HFF-Myc (cell line): ENCODE data around the gene NME7.

Source experiments
- DNase-seq: peaks from one replicate; pipeline ENCODE4 v3.0.0-alpha.2; 2011; ENCODE audit warnings: low read depth; ENCODE audit errors: extremely low read depth
- H3K4me3 ChIP-seq: replicated peaks from 2 replicates; pipeline ENCODE4 v1.5.1; 2011; ENCODE audit warnings: low read depth, mild to moderate bottlenecking, control low read depth, low read length
- CTCF ChIP-seq: IDR thresholded peaks from 2 replicates; pipeline ENCODE4 v1.5.1; 2012; ENCODE audit warnings: mild to moderate bottlenecking, low read depth, low read length, control low read depth; ENCODE audit errors: missing control alignments

The NME7 gene

GRCh38 chr1:169151338-169151837, 216.2 kb downstream of the NME7 start:
- TF ChIP-seq CTCF = no peak
- no peak for DNase-seq
- no peak overlapping the region for H3K4me3 ChIP-seq

- TF ChIP-seq CTCF = no peak
- no peak overlapping the region for H3K4me3 ChIP-seq
- no peak for DNase-seq
Measured at GRCh38 chr1:169150641-169151337, 216.8 kb downstream of the NME7 start.

- H3K4me3 ChIP-seq = no peak overlapping the region
- TF ChIP-seq CTCF = no peak
- DNase-seq = no peak
Measured at GRCh38 chr1:169149555-169150286, 217.9 kb downstream of the NME7 start.

- DNase-seq = no peak
- TF ChIP-seq CTCF = no peak
- H3K4me3 ChIP-seq = no peak overlapping the region
Measured at GRCh38 chr1:169148472-169149252, 218.9 kb downstream of the NME7 start.

- TF ChIP-seq CTCF = no peak
- DNase-seq = no peak
- no peak overlapping the region for H3K4me3 ChIP-seq
Measured at GRCh38 chr1:169146576-169147214, 220.9 kb downstream of the NME7 start.

- no peak for DNase-seq
- no peak for TF ChIP-seq CTCF
- no peak overlapping the region for H3K4me3 ChIP-seq
Measured at GRCh38 chr1:169144941-169145626, 222.5 kb downstream of the NME7 start.
